Measurements from ENCODE around the gene ZNF512B. TPM values are rescaled to one million over a fixed set of nuclear protein-coding genes. Genes with fewer than 3 reads are reported as not detected.

The ZNF512B gene
- total RNA-seq, 1 experiment from 2014 or later, result 47.9 TPM

DNA sequence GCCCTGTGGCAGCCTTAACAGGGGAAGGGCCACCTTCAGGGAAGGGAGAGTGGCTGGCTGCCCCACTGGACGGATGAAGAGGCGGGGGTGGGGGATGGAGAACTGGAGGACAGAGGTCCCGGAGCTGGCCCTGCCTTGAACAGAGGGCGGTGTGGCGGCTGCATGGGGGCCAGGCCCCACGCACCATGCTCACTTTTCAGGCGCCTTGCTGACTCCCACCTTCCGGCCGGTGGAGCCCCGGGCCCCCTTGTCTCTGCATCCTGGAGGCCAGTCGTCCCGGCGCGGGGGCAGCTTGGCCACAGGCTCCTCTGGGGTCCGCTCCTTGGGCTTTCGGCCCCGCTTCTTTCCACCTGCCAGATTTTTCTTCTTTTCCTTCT is 10.0 kb downstream of the ZNF512B start:
- CTCF ChIA-PET, result interaction anchor here (0.5 kb wide), 1 partner anchor 421 kb away, joined by 4 read pairs; no protein-coding TSS in a partner anchor
- Mint-ChIP-seq H3K9me3 (ENCODE audit: unreplicated experiment) (no peaks in the 10 kb centered on the region), H3K27me3 (ENCODE audit: insufficient read depth, unreplicated experiment) (no peaks in the 10 kb centered on the region), H3K36me3 (ENCODE audit: insufficient read depth, unreplicated experiment) (peaks cover 70% of the 10 kb centered on the region), H3K27ac (ENCODE audit: unreplicated experiment) (no peak overlapping the region), H3K4me1 (ENCODE audit: low read depth, unreplicated experiment) (peaks cover 28% of the 10 kb centered on the region), H3K4me3 (ENCODE audit: unreplicated experiment) (no peak overlapping the region)
- Histone ChIP-seq H3K36me3 (ENCODE audit: control insufficient read depth, insufficient read depth, low read length) (peaks cover 15% of the 10 kb centered on the region), H3K27me3 (replicated peaks; ENCODE audit: control insufficient read depth, insufficient read depth, low read length) (no peaks in the 10 kb centered on the region), H3K4me1 (peaks cover 18% of the 10 kb centered on the region), H3K4me3 (ENCODE audit: low read depth, low read length) (no peak overlapping the region), H3K9me3 (peaks cover 8% of the 10 kb centered on the region; the same call in 1 of the 2 replicates)
- TF ChIP-seq, protein P1, sequence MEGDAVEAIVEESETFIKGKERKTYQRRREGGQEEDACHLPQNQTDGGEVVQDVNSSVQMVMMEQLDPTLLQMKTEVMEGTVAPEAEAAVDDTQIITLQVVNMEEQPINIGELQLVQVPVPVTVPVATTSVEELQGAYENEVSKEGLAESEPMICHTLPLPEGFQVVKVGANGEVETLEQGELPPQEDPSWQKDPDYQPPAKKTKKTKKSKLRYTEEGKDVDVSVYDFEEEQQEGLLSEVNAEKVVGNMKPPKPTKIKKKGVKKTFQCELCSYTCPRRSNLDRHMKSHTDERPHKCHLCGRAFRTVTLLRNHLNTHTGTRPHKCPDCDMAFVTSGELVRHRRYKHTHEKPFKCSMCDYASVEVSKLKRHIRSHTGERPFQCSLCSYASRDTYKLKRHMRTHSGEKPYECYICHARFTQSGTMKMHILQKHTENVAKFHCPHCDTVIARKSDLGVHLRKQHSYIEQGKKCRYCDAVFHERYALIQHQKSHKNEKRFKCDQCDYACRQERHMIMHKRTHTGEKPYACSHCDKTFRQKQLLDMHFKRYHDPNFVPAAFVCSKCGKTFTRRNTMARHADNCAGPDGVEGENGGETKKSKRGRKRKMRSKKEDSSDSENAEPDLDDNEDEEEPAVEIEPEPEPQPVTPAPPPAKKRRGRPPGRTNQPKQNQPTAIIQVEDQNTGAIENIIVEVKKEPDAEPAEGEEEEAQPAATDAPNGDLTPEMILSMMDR (IDR thresholded peaks at IDR 0.05; ENCODE audit: insufficient read depth in 1 of 2, low read depth in 1 of 2, low read length in 1 of 2, severe bottlenecking in 1 of 2, unreplicated experiment in 1 of 2), result no peak
- intact Hi-C loops (cut with micrococcal nuclease; ENCODE audit: unreplicated experiment), result loop anchor here (5.0 kb wide), 1 partner anchor 422 kb away; the partner anchor contains the start of gene PTK6
- no peak for DNase-seq
- POLR2A ChIA-PET, result no interaction called here
- no TSS peak for BruUV-seq (replicated peaks)

DNA sequence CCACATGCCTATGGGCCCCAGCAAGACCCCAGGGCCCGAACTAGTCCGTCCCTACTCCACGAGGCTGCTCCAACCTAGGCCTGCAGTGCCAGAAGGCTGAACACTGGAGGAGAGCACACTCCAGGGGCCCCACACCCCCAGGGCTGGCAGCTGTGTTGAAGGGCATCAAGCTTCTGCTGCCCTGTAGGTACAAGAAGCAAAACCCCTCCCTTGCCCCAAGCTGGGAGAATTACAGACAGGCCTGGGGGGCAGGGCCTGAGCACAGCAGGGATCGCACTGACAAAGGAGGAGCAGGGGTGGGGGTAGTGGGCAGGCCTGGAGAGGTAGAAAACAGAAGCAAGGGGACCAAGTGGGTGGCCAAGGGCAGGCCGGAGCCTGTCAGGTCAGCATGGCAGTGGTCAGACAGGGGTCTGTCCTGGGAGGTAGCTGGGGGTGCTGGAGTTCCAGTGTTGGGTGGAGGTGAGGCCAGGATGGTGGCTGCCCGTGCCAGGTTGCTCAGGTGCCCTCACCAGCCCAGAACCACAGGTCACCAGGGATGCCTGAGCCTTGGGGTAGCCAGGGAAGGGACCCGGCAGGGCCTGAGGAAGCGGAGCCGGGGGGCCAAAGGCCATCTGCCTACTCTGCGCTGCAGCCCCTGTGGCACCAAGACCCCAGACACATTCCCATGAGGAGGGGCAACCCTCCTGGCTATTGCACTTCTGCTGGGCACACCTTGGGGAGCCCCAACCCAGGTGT is 10.6 kb downstream of the ZNF512B start:
- Histone ChIP-seq H3K27me3 (replicated peaks; ENCODE audit: control insufficient read depth, insufficient read depth, low read length) (no peaks in the 10 kb centered on the region), H3K4me1 (peaks cover 22% of the 10 kb centered on the region), H3K4me3 (ENCODE audit: low read depth, low read length) (no peak overlapping the region), H3K36me3 (ENCODE audit: control insufficient read depth, insufficient read depth, low read length) (peaks cover 13% of the 10 kb centered on the region), H3K9me3 (peaks cover 3% of the 10 kb centered on the region; the same call in 1 of the 2 replicates)
- Mint-ChIP-seq H3K36me3 (ENCODE audit: insufficient read depth, unreplicated experiment) (peaks cover 70% of the 10 kb centered on the region), H3K27me3 (ENCODE audit: insufficient read depth, unreplicated experiment) (no peaks in the 10 kb centered on the region), H3K27ac (ENCODE audit: unreplicated experiment) (peak overlapping the region; percentile 94), H3K4me1 (ENCODE audit: low read depth, unreplicated experiment) (peaks cover 34% of the 10 kb centered on the region), H3K9me3 (ENCODE audit: unreplicated experiment) (no peaks in the 10 kb centered on the region), H3K4me3 (ENCODE audit: unreplicated experiment) (peak overlapping the region; percentile 89)
- no TSS peak for BruUV-seq (replicated peaks)
- POLR2A ChIA-PET, result interaction anchor here (0.6 kb wide), 1 partner anchor 28 kb away, joined by 3 read pairs; no protein-coding TSS in a partner anchor
- CTCF ChIA-PET, result interaction anchor here (0.6 kb wide), 1 partner anchor 15 kb away, joined by 3 read pairs; no protein-coding TSS in a partner anchor
- TF ChIP-seq, protein P1 (IDR thresholded peaks at IDR 0.05; ENCODE audit: insufficient read depth in 1 of 2, low read depth in 1 of 2, low read length in 1 of 2, severe bottlenecking in 1 of 2, unreplicated experiment in 1 of 2), result no peak
- DNase-seq, result no peak
- intact Hi-C loops (cut with micrococcal nuclease; ENCODE audit: unreplicated experiment), result loop anchor here (5.0 kb wide), 1 partner anchor 422 kb away; the partner anchor contains the start of gene PTK6

DNA sequence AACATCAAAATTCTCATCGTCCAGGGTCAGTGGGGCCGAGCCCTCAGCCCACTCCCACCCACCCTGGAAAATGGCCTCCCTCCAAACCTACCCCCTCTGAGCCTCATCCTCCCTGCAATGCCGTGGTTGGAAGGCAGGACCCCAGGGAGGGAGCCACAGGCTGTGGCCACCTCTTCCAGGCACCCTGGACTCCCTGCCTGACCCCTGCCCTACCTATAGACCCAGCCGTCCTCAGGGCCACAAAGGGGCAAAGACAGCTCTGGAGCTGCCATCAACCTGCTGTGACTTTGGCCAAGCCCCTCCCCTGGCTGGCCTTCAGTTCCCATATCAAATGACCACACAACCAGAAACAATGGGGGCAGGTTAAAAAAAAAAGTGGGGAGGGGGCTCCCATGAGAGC is 11.3 kb downstream of the ZNF512B start:
- BruUV-seq (replicated peaks), result no TSS peak
- Mint-ChIP-seq H3K27me3 (ENCODE audit: insufficient read depth, unreplicated experiment) (no peaks in the 10 kb centered on the region), H3K4me3 (ENCODE audit: unreplicated experiment) (peak overlapping the region; percentile 89), H3K27ac (ENCODE audit: unreplicated experiment) (peak overlapping the region; percentile 94), H3K9me3 (ENCODE audit: unreplicated experiment) (no peaks in the 10 kb centered on the region), H3K36me3 (ENCODE audit: insufficient read depth, unreplicated experiment) (peaks cover 67% of the 10 kb centered on the region), H3K4me1 (ENCODE audit: low read depth, unreplicated experiment) (peaks cover 40% of the 10 kb centered on the region)
- H3K36me3 ChIP-seq (ENCODE audit: control insufficient read depth, insufficient read depth, low read length), result peaks cover 10% of the 10 kb centered on the region
- H3K4me1 ChIP-seq, result peaks cover 22% of the 10 kb centered on the region
- H3K9me3 ChIP-seq, result no peaks in the 10 kb centered on the region
- intact Hi-C loops (cut with micrococcal nuclease; ENCODE audit: unreplicated experiment), result loop anchor here (5.0 kb wide), 1 partner anchor 421 kb away; the partner anchor contains the start of gene PTK6
- TF ChIP-seq, protein P1 (IDR thresholded peaks at IDR 0.05; ENCODE audit: insufficient read depth in 1 of 2, low read depth in 1 of 2, low read length in 1 of 2, severe bottlenecking in 1 of 2, unreplicated experiment in 1 of 2), result no peak
- POLR2A ChIA-PET, result interaction anchor here (0.6 kb wide), 1 partner anchor 29 kb away, joined by 3 read pairs; no protein-coding TSS in a partner anchor
- CTCF ChIA-PET, result interaction anchor here (0.6 kb wide), 1 partner anchor 15 kb away, joined by 3 read pairs; no protein-coding TSS in a partner anchor
- no peak for DNase-seq
- no peaks in the 10 kb centered on the region for H3K27me3 ChIP-seq (replicated peaks; ENCODE audit: control insufficient read depth, insufficient read depth, low read length)
- no peak overlapping the region for H3K4me3 ChIP-seq (ENCODE audit: low read depth, low read length)

Data from Caco-2 (cell line).